Neural crest cell (in vitro differentiated cells): ENCODE data around the gene ETNK2. TPM values are rescaled to one million over a fixed set of nuclear protein-coding genes. Genes with fewer than 3 reads are reported as not detected.
A peak's percentile ranks its signal among the peaks of the same experiment; 100 is the strongest.

ENCODE experiments used
- DNase-seq: peaks from one replicate; pipeline ENCODE4 v3.0.0; 2021; ENCODE audit warnings: low read depth, mixed read lengths, low spot score
- H3K27ac Mint-ChIP-seq: one replicate; pipeline ENCODE4 v1.8.0; 2021; ENCODE audit warnings: mild to moderate bottlenecking, mixed read lengths; ENCODE audit not compliant: unreplicated experiment
- H3K27me3 Mint-ChIP-seq: 2 replicates; pipeline ENCODE4 v1.8.0; 2021; ENCODE audit warnings: low read depth, mild to moderate bottlenecking, mixed read lengths
- H3K36me3 Mint-ChIP-seq: 2 replicates; pipeline ENCODE4 v1.8.0; 2021; ENCODE audit warnings: low read depth, mild to moderate bottlenecking, mixed read lengths
- H3K4me1 Mint-ChIP-seq: 2 replicates; pipeline ENCODE4 v1.8.0; 2021; ENCODE audit warnings: mixed read lengths
- H3K4me3 Mint-ChIP-seq: one replicate; pipeline ENCODE4 v1.8.0; 2021; ENCODE audit warnings: mild to moderate bottlenecking, mixed read lengths
- H3K9me3 Mint-ChIP-seq: 2 replicates; pipeline ENCODE4 v1.8.0; 2021; ENCODE audit warnings: mixed read lengths
- total RNA-seq: library from RNA; stranded (reverse); gene quantifications from 2 replicates; pipeline ENCODE4 v1.2.1, GENCODE V29; 2021
- TF ChIP-seq, protein P1 (sequence below): fragments of 200-600 bp; sonication (generic); conservative IDR thresholded peaks from 2 replicates; pipeline ENCODE4 v1.5.0; 2021; ENCODE audit warnings: antibody characterized with exemption, mild to moderate bottlenecking

ETNK2 gene
- total RNA-seq, 1 donor from 2014 or later = 14.5 TPM

DNA sequence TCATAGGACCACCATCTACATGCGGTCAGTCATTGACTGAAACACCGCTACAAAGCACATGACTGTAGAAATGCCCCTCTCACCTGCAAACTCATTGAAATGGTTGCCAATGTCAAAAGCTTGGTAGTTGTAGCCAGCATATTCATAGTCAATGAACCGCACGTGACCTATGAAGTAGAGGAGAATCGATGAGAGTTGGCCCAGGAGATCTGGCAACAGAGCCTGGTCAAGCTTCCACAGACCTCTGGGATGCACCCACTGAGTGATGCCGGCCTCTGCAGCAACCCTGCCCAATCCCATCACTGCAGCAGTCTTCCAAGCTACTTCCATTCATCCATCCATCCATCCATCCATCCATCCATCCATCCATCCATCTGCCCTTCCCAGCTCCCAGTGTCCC, 11.9 kb downstream of the ETNK2 start:
- no peaks in the 10 kb centered on the region for H3K9me3 Mint-ChIP-seq

DNA sequence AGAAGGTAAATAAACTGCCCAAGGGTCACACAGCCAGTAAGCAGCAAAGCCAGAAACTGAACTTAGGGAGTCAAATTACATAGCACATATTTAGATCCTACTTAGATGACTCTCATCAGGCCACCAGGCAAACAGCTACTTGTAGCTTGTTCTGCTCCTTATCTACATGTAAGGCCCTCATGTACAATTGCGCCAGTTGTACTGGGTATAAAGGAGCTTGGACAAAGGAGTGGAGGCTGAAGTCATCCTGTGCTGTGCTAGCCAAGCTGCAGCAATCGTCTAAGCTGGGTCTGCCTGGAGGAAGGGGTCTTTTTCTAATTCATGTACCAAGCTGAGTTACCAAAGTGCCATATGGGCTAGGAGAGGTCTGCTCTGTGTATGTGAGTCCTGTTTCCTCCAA, 12.8 kb downstream of the ETNK2 start:
- Mint-ChIP-seq H3K27me3 (peaks cover 4% of the 10 kb centered on the region), H3K4me3 (no peak overlapping the region), H3K9me3 (no peaks in the 10 kb centered on the region), H3K36me3 (peaks cover 9% of the 10 kb centered on the region), H3K27ac (no peak overlapping the region), H3K4me1 (no peaks in the 10 kb centered on the region)
- TF ChIP-seq, protein P1, sequence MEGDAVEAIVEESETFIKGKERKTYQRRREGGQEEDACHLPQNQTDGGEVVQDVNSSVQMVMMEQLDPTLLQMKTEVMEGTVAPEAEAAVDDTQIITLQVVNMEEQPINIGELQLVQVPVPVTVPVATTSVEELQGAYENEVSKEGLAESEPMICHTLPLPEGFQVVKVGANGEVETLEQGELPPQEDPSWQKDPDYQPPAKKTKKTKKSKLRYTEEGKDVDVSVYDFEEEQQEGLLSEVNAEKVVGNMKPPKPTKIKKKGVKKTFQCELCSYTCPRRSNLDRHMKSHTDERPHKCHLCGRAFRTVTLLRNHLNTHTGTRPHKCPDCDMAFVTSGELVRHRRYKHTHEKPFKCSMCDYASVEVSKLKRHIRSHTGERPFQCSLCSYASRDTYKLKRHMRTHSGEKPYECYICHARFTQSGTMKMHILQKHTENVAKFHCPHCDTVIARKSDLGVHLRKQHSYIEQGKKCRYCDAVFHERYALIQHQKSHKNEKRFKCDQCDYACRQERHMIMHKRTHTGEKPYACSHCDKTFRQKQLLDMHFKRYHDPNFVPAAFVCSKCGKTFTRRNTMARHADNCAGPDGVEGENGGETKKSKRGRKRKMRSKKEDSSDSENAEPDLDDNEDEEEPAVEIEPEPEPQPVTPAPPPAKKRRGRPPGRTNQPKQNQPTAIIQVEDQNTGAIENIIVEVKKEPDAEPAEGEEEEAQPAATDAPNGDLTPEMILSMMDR = no peak
- no peak for DNase-seq

More for the DNA sequence above, 11.9 kb downstream of the ETNK2 start:
- Mint-ChIP-seq H3K36me3 (peaks cover 9% of the 10 kb centered on the region), H3K27ac (no peak overlapping the region), H3K4me1 (no peaks in the 10 kb centered on the region), H3K4me3 (no peak overlapping the region), H3K27me3 (peaks cover 4% of the 10 kb centered on the region)
- DNase-seq = no peak
- TF ChIP-seq, protein P1 = no peak

DNA sequence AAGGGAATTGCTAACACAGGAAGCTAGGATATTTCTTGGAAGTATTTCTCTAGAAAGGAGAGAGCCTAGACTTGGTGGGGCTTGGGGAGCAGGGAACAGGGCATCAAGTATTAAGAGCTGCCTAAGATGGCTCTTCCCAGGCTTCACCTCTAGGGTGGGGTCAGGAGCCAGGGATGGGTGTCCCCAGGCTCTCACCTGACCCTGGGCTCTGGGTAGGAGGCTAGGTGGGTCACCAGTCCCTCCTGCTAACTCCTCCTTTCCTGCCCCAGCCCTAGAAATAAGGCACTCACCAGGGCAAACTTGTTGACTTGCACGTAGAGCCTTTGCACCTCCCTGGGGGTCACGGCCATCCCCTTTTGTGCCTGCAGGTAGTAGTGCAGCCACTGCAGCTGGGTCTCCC, 15.0 kb downstream of the ETNK2 start:
- Mint-ChIP-seq H3K9me3 (no peaks in the 10 kb centered on the region), H3K27me3 (peaks cover 4% of the 10 kb centered on the region), H3K4me1 (no peaks in the 10 kb centered on the region), H3K27ac (no peak overlapping the region), H3K4me3 (no peak overlapping the region), H3K36me3 (peaks cover 9% of the 10 kb centered on the region)
- no peak for DNase-seq
- TF ChIP-seq, protein P1 = no peak

DNA sequence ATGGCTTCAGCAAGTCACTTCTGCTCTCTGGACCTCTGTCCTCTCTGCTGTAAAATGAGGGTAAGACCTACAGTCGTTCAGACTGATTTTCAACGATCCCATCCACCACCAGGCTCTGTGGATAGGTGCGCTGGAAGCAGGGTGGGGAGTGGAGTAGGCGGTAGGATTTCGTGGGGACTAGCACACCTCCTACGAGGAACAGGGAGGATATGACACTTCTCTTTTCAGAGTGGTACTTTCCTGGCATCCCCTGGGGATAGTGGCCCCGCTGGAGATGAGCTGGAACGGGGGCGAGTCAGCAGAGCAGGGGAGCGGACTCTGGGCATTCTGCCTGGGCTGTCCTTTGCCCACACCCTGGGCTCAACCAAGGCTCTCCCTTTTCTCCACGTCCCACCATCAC, 17.7 kb downstream of the ETNK2 start:
- Mint-ChIP-seq H3K4me1 (peaks cover 9% of the 10 kb centered on the region), H3K4me3 (no peak overlapping the region), H3K36me3 (no peaks in the 10 kb centered on the region), H3K27me3 (peaks cover 4% of the 10 kb centered on the region), H3K9me3 (no peaks in the 10 kb centered on the region), H3K27ac (no peak overlapping the region)
- TF ChIP-seq, protein P1 = no peak
- no peak for DNase-seq

DNA sequence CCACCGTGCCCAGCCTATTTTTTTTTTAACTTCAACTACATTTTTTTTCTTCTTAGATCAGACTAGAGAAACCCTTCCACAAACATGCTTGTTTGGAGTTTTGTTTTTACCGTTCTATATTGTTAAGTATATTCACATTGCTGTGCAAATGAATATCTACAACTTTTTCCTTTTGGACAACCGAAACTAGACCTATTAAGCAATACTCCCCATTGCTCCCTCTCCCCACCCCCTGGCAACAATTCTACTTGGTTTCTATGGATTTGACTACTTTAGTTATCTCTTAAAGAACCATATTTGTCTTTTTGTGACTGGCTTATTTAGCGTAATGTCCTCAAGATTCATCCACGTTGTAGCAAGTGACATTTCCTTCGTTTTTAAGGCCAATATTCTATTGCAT, 19.1 kb downstream of the ETNK2 start:
- H3K27me3 Mint-ChIP-seq = no peaks in the 10 kb centered on the region
- H3K4me1 Mint-ChIP-seq = peaks cover 21% of the 10 kb centered on the region
- peaks cover under 1% of the 10 kb centered on the region for H3K36me3 Mint-ChIP-seq
- no peaks in the 10 kb centered on the region for H3K9me3 Mint-ChIP-seq
- no peak for DNase-seq
- TF ChIP-seq, protein P1 = no peak
- no peak overlapping the region for H3K4me3 Mint-ChIP-seq
- H3K27ac Mint-ChIP-seq = peak overlapping the region; percentile 35

DNA sequence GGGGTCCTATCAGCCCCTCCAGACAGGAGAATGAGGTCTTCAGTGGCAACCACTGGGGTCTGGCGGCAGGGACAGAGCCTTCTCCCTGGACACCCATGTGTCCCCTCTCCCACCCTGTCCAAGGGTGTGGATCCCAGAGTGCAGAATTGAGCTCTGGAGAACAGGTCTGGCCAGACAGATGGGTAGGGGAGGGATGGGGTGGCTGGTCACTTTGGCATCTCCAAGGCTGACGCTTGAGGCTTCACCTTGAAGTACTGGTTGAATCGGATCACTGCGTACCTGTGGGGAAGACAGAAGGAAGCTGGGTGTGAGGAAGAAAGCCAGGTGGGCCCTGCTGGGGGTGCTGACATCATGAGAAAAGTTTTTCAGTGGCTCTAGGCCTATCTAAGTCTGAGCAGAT, 19.9 kb downstream of the ETNK2 start:
- H3K27ac Mint-ChIP-seq = peak overlapping the region; percentile 43
- TF ChIP-seq, protein P1 = no peak
- H3K4me1 Mint-ChIP-seq = peaks cover 28% of the 10 kb centered on the region
- no peak for DNase-seq
- H3K4me3 Mint-ChIP-seq = no peak overlapping the region
- no peaks in the 10 kb centered on the region for H3K9me3 Mint-ChIP-seq
- no peaks in the 10 kb centered on the region for H3K27me3 Mint-ChIP-seq
- H3K36me3 Mint-ChIP-seq = peaks cover 3% of the 10 kb centered on the region
